HEK293T (cell line): ENCODE results near the gene IPO9.

Experiments used
- ARNT ChIP-seq: fragments of 450-650 bp; IDR thresholded peaks from 2 replicates; pipeline ENCODE4 v1.6.1; 2017; ENCODE audit warnings: mild to moderate bottlenecking
- BHLHE40 ChIP-seq: fragments of 450-650 bp; IDR thresholded peaks from 2 replicates; pipeline ENCODE4 v1.6.1; 2016; ENCODE audit warnings: mild to moderate bottlenecking, moderate library complexity, borderline replicate concordance
- ELF4 ChIP-seq: fragments of 450-650 bp; IDR thresholded peaks from 2 replicates; pipeline ENCODE4 v1.6.1; 2017; ENCODE audit warnings: antibody characterized with exemption
- FOXA1 ChIP-seq: fragments of 450-650 bp; IDR thresholded peaks from 2 replicates; pipeline ENCODE4 v1.6.1; 2016; ENCODE audit warnings: mild to moderate bottlenecking
- FOXK2 ChIP-seq: fragments of 450-650 bp; IDR thresholded peaks from 2 replicates; pipeline ENCODE4 v1.6.1; 2016; ENCODE audit warnings: mild to moderate bottlenecking
- FOXM1 ChIP-seq: fragments of 450-650 bp; IDR thresholded peaks from 2 replicates; pipeline ENCODE4 v1.6.1; 2017; ENCODE audit warnings: mild to moderate bottlenecking, borderline replicate concordance
- LEF1 ChIP-seq: fragments of 450-650 bp; IDR thresholded peaks from 2 replicates; pipeline ENCODE4 v1.6.1; 2017; ENCODE audit warnings: mild to moderate bottlenecking, borderline replicate concordance
- SP1 ChIP-seq: fragments of 450-650 bp; IDR thresholded peaks from 2 replicates; pipeline ENCODE4 v1.6.1; 2017
- SUZ12 ChIP-seq: fragments of 450-650 bp; IDR thresholded peaks from 2 replicates; pipeline ENCODE4 v1.6.1; 2016; ENCODE audit warnings: mild to moderate bottlenecking
- ZNF384 ChIP-seq: fragments of 450-650 bp; IDR thresholded peaks from 2 replicates; pipeline ENCODE4 v1.6.1; 2016
- TF ChIP-seq, protein P1 (sequence below): fragments of 450-650 bp; IDR thresholded peaks from 2 replicates; pipeline ENCODE4 v1.6.1; 2016

GRCh38 chr1:201894343-201895119 lies 65.6 kb downstream of the IPO9 start:
- TF ChIP-seq FOXK2 (no peak), ELF4 (no peak), ZNF384 (no peak), SUZ12 (no peak), BHLHE40 (no peak), ARNT (no peak), SP1 (no peak), LEF1 (no peak), FOXM1 (no peak), FOXA1 (no peak)
- TF ChIP-seq, protein P1, sequence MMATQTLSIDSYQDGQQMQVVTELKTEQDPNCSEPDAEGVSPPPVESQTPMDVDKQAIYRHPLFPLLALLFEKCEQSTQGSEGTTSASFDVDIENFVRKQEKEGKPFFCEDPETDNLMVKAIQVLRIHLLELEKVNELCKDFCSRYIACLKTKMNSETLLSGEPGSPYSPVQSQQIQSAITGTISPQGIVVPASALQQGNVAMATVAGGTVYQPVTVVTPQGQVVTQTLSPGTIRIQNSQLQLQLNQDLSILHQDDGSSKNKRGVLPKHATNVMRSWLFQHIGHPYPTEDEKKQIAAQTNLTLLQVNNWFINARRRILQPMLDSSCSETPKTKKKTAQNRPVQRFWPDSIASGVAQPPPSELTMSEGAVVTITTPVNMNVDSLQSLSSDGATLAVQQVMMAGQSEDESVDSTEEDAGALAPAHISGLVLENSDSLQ = no peak
